Measurements from ENCODE around the gene SEPTIN5.

The SEPTIN5 gene

DNA sequence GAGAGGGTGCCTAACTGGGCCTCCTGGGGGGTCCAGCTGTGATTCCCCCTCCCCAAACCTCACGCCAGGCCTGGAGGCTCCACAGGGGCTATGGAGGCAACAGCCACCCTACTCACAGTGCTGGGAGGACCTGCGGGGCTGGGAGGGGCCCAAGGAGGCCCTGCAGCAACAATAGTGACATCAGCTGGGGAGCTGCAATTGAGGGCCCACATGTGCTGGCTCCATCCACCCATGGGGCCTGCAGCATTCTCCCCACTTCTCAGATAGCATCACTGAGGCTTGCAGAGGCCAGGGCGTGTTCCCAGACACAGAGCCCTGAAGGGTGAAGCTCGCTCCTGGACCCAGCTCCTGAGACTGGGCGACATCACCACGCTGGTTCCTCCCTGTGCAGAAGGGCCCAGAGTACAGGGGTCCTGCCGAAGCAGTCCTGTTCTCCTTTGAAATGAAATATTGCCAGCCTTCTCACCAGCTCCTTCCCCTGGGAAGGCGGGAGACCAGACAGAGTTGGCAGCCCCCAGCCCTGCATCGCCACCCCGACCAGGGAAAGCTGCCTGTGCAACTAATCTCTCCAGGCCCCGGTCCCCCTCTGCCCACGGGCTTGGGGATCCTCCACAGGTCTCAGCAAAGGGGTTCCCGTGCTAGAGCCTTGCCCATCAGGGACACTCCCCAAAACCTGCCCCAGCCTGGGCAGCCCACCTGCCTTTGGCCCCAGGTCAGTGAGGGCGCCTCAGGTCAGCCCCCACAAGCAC, 37.4 kb downstream of the SEPTIN5 start:
- no peak for DNase-seq

GRCh38 chr22:19753090-19753842, 39.0 kb downstream of the SEPTIN5 start:
- no peak for DNase-seq

- no peak for DNase-seq
Observed at GRCh38 chr22:19753996-19754700, 39.8 kb downstream of the SEPTIN5 start.

DNA sequence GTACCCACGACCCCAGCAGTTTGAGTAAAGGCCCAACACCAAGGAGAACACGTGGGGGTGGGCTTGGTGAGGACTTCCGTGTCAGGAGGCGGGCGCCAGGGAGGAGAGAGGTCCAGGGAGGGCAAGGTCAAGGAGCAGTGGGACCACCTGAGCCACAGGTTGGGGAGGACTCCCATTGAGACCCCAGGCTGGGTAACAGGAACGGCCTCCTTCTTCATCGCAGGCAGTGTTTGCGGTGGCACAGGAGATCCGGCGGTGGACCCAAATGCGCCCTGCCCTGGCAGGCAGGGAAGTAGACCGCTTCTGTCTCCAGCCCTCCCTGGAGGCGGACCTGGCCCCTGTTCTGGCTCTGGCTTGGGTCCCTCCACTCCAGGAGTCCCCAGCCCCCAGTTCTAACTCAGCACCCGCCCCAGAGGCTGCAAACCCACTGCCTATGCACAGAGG, 40.4 kb downstream of the SEPTIN5 start:
- DNase-seq, result no peak

- DNase-seq, result no peak
Observed at GRCh38 chr22:19755145-19755710, 40.9 kb downstream of the SEPTIN5 start.

GRCh38 chr22:19755722-19756287, 41.5 kb downstream of the SEPTIN5 start:
- DNase-seq, result no peak

GRCh38 chr22:19756288-19757128, 42.2 kb downstream of the SEPTIN5 start:
- DNase-seq, result no peak

DNA sequence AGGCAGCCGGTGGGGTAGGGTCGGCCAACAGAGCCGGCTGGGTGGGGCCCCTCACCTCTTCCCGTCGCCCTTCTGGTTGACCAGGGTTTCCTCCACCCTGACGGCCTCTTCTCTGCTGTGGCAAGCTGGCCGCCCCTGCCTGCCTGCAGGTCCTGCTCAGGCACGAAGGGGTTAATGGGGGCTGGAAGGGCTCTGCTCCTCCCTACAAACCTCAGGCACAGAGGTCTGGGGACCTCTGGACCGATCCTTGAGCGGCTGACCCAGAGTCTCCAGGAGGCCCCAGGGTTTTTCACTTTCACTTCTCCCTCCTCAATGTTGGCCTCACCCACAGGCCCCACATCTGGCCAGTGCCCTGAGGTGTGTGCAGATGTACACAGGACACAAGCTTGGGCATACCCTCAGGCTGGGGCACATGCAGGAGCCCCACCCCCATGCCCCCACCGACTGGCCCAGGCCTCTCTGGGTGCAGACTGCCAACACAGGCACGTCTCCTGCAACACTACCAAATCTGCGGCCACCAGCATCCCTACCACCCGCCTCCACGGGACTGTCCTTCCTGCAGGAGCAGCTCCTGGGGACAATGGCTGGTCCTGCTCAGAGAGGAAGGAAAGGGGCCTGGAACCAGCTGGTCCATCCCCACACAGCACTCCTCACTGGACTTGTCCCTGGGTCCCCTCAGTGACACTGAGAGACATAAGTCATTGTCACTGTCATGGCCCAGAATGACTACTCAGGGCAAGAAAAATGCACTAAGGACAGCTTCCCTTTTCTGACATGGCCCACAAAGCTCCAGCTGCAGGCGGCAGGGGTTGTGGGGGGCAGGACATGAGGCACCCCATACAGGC, 43.1 kb downstream of the SEPTIN5 start:
- DNase-seq, result no peak

GRCh38 chr22:19757985-19758895, 43.9 kb downstream of the SEPTIN5 start:
- DNase-seq, result no peak

GRCh38 chr22:19758896-19759426, 44.7 kb downstream of the SEPTIN5 start:
- DNase-seq, result no peak

DNA sequence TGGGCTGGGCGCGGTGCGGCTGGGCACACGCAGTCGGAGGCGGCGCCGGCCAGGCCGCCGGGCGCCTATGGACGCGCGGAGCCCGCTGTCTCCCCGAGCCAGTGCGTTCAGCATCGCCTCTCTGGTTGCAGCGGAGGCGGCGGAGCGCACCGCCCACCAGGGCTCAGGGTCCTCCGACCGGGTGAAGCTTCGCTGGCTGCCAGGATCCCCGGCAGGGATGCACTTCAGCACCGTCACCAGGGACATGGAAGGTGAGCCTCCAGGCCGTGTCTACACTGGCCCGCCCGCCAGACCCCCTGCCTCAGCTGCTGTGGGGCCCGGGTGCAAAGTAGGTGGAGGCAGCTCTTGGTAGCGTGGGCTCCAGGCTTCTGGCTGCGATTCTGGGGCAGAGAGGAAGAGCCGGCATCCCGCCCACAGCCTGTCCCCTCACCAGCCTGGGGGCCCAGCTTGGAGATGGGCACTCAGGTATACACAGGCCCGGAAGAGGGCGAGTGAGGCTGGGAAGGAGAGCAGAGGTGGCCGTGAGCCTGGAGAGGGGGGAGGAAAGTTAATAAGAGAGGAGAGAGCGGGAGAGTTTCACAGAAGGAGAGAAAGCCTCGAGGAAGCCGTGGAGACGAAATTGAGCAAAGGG, 45.2 kb downstream of the SEPTIN5 start:
- no peak for DNase-seq

DNA sequence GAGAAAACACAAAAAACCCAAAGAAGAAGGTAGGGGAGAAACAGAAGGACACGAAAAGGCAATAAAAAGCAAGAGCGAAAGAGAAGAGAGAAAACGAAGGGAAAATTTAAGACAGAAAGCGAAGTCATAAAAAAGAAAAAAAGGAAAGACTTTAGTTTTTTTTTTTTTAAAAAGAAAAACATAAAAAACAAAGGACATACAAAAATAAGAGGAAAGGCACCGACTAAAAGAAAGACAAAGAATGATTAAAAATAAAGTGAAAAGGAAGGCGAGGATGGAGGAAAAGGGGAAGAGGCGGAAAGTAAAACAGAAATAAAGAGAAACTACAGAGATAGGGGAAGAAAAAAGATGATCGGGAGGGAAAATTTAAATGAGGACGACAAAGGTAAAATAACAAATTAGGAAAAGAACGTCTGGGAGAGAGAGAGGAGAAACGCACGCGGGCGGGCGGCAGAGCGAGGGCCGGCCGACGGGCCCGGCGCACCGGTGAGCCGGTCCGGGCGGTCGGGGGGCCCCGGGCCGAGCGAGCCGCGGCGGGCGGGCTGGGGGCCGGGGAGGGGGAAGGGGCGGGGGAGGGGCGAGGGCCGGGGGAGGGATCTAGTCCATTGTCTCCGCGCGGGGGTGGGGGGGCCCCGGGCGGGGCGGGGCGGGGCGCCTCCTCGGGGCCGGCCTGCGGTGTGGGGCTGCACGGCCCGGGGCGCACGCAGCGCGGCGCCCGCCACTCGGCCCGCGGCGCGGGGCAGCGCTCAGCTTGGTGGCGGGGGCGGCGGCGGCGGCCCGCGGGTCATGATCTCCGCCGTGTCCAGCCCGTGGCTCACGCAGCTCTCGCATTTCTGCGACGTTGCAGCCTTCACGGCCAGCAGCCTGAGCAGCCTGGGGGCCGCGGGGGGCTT, 46.0 kb downstream of the SEPTIN5 start, which contains the start of gene TBX1:
TBX1 (plus strand) TSS at position 721 of the 893 bp plus-strand sequence; CDS start at position 787, 66 bp downstream.
- no peak for DNase-seq

DNA sequence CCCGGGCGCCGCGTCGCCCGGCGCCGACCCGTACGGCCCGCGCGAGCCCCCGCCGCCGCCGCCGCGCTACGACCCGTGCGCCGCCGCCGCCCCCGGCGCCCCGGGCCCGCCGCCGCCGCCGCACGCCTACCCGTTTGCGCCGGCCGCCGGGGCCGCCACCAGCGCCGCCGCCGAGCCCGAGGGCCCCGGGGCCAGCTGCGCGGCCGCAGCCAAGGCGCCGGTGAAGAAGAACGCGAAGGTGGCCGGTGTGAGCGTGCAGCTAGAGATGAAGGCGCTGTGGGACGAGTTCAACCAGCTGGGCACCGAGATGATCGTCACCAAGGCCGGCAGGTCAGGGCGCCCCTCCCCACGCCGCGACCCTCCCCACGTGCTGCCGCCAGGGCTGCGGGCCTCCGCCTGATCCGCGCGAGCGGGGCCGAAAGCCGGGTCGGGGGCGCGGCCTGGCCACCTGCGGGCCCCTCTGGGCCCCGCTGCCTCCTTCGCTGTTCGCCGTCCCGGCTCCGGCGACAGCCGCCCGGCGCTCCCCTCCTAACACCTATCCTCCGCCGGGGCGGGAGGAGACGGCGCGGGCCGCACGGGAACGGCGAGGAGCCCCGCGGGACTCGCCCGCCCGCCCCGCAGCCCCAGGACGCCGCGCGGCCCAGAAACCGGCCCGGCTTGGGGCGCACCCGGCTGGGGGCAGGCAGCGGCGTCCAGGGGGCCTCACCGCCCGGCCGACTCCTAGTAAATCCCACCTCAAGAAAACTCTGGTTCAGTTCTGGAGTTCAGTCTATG, 46.8 kb downstream of the SEPTIN5 start:
- DNase-seq, result no peak

DNA sequence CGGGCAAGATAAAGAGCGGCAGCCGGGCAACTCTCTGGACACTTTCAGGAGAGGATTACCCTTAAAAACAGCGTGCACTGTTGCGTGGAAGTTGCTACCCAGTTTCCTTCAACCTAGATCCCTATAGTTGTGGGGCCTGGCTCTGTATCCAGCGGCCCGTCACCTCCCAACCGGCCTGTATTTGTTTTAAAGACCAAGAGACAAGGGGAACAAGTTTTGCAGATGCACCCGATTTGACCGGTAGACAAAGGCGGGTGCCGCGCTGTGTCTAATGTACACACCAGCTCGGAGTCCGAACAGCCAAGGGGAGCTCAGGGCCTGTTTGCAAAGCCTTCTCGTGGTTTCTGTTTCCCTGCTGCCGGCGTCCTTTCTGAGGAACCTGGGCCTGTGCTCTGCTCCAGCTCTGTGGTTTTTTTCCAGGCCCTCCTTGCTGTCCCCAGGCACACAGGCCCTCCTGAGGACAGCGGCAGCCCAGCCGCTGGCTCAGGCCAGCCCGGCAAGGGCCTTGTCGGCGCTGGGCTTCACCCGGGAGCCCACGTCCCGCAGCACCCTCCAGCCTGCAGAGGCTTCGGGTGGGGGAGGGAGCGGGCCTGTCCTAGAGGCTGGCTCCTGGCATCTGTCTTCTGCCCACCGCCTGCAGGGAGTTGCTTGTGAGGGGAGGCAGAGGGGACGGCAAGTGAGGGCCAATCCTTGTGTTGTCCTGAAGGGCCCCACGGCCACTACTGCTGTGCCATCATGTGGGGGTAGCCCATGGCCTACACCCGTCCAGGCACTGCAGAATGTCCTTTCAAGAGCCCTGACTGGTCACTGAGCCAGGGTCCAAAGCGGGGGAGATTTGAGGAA, 47.6 kb downstream of the SEPTIN5 start:
- DNase-seq, result no peak

- no peak for DNase-seq
Observed at GRCh38 chr22:19762568-19763457, 48.5 kb downstream of the SEPTIN5 start.

Measured in SW 1271 (cell line).